ENCODE data around the gene UBAC1.

GRCh38 chr9:135923508-135923907, 37.7 kb downstream of the UBAC1 start:
- no peak for TF ChIP-seq PATZ1 (CRISPR knock-in tag; IDR thresholded peaks at IDR 0.05; ENCODE audit: borderline replicate concordance)
- no peak for TF ChIP-seq ZNF8 (CRISPR knock-in tag; IDR thresholded peaks at IDR 0.05)
- TF ChIP-seq ZNF565 (CRISPR knock-in tag; conservative IDR thresholded peaks at IDR 0.05; ENCODE audit: low read depth) = no peak

Data from SK-N-SH treated with all-trans-retinoic acid at 6 μM for 48 hours (cell line).